GM20431 (cell line): Measurements from ENCODE around the gene TRMU.

Experiments used
- in situ Hi-C: fragments of 300-500 bp; cut with MseI, MboI; formaldehyde crosslinking; loops from one replicate; pipeline ENCODE4 v1.15.0; 2020; ENCODE audit warnings: low sequenced_read_pairs; ENCODE audit not compliant: unreplicated experiment

The TRMU gene

GRCh38 chr22:46335201-46336118 is at the start of gene TRMU:
Gene TRMU, plus strand, starts transcription at chr22:46335714. Its CDS starts 51 bp downstream, at chr22:46335765.
- in situ Hi-C loops = no loop called here

- in situ Hi-C loops = no loop called here
Measured at GRCh38 chr22:46286006-46286405, 49.5 kb upstream of the TRMU start.

GRCh38 chr22:46286941-46287872 is 48.3 kb upstream of the TRMU start:
- in situ Hi-C loops = no loop called here

GRCh38 chr22:46287873-46288751 is 47.4 kb upstream of the TRMU start:
- in situ Hi-C loops = no loop called here

GRCh38 chr22:46288846-46289243 is 46.7 kb upstream of the TRMU start:
- in situ Hi-C loops = no loop called here

- in situ Hi-C loops = no loop called here
Measured at GRCh38 chr22:46289244-46289891, 46.1 kb upstream of the TRMU start.

GRCh38 chr22:46290121-46290842 is 45.2 kb upstream of the TRMU start:
- in situ Hi-C loops = no loop called here

GRCh38 chr22:46290843-46291785 is 44.4 kb upstream of the TRMU start:
- in situ Hi-C loops = no loop called here

- in situ Hi-C loops = no loop called here
Measured at GRCh38 chr22:46292173-46292572, 43.3 kb upstream of the TRMU start.

GRCh38 chr22:46292732-46293131 is 42.8 kb upstream of the TRMU start:
- in situ Hi-C loops = no loop called here

- in situ Hi-C loops = no loop called here
Measured at GRCh38 chr22:46293577-46294260, 41.8 kb upstream of the TRMU start.

- in situ Hi-C loops = no loop called here
Measured at GRCh38 chr22:46294784-46295183, 40.7 kb upstream of the TRMU start.

- in situ Hi-C loops = no loop called here
Measured at GRCh38 chr22:46295277-46295971, 40.1 kb upstream of the TRMU start.

- in situ Hi-C loops = no loop called here
Measured at GRCh38 chr22:46296257-46297150, 39.0 kb upstream of the TRMU start, which contains the start of gene GTSE1. Gene GTSE1, plus strand, starts transcription at chr22:46296870. Its CDS starts 531 bp downstream, at chr22:46297401.

GRCh38 chr22:46297151-46297812 is 38.2 kb upstream of the TRMU start:
- in situ Hi-C loops = no loop called here
